Liver (tissue), 3 donors: ENCODE results near the gene ZNF14.

ENCODE experiments used
- TAF1 ChIP-seq: conservative IDR thresholded peaks from 2 replicates; pipeline ENCODE4 v1.6.1; 2016; ENCODE audit warnings: antibody characterized with exemption, mild to moderate bottlenecking
- TF ChIP-seq, protein P1 (sequence below): IDR thresholded peaks from 2 replicates; pipeline ENCODE4 v1.6.1; 2016; ENCODE audit warnings: antibody characterized with exemption
- TF ChIP-seq, protein P2 (sequence below): fragments of 150-350 bp; IDR thresholded peaks from 2 replicates; pipeline ENCODE4 v1.5.1; 2017; ENCODE audit warnings: improper control_type of control experiment, low read depth, low read length; ENCODE audit not compliant: missing input control
- TF ChIP-seq, protein P3 (sequence below): IDR thresholded peaks from 2 replicates; pipeline ENCODE4 v1.6.1; 2016; ENCODE audit warnings: antibody characterized with exemption
- donor health status: healthy.
- donor health status: healthy.

DNA sequence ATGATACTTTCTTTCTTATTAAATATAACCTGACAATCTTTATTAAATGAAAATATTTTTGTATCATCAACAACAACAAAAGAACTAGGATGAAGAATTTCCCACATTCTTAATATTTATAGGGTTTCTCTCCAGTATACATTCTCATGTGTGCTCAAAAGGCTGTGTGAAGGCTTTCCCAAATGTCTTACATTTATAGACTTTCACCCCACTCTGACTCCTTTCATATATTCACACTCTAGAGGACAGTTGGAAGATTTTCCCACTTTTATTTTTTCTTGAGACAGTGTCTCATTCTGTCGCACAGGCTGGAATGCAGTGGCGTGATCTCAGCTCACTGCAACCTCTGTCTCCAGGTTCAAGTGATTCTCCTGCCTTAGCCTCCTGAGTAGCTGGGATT, 22.4 kb downstream of the ZNF14 start:
- TF ChIP-seq, protein P1, sequence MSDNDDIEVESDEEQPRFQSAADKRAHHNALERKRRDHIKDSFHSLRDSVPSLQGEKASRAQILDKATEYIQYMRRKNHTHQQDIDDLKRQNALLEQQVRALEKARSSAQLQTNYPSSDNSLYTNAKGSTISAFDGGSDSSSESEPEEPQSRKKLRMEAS, result no peak
- TF ChIP-seq, protein P2, sequence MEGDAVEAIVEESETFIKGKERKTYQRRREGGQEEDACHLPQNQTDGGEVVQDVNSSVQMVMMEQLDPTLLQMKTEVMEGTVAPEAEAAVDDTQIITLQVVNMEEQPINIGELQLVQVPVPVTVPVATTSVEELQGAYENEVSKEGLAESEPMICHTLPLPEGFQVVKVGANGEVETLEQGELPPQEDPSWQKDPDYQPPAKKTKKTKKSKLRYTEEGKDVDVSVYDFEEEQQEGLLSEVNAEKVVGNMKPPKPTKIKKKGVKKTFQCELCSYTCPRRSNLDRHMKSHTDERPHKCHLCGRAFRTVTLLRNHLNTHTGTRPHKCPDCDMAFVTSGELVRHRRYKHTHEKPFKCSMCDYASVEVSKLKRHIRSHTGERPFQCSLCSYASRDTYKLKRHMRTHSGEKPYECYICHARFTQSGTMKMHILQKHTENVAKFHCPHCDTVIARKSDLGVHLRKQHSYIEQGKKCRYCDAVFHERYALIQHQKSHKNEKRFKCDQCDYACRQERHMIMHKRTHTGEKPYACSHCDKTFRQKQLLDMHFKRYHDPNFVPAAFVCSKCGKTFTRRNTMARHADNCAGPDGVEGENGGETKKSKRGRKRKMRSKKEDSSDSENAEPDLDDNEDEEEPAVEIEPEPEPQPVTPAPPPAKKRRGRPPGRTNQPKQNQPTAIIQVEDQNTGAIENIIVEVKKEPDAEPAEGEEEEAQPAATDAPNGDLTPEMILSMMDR, result no peak
- no peak for TF ChIP-seq TAF1
- TF ChIP-seq, protein P3, sequence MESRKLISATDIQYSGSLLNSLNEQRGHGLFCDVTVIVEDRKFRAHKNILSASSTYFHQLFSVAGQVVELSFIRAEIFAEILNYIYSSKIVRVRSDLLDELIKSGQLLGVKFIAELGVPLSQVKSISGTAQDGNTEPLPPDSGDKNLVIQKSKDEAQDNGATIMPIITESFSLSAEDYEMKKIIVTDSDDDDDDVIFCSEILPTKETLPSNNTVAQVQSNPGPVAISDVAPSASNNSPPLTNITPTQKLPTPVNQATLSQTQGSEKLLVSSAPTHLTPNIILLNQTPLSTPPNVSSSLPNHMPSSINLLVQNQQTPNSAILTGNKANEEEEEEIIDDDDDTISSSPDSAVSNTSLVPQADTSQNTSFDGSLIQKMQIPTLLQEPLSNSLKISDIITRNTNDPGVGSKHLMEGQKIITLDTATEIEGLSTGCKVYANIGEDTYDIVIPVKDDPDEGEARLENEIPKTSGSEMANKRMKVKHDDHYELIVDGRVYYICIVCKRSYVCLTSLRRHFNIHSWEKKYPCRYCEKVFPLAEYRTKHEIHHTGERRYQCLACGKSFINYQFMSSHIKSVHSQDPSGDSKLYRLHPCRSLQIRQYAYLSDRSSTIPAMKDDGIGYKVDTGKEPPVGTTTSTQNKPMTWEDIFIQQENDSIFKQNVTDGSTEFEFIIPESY, result no peak
